Lower lobe of right lung (tissue), 2 donors: ENCODE results near the gene SLC25A13. TPM values are rescaled to one million over a fixed set of nuclear protein-coding genes. Genes with fewer than 3 reads are reported as not detected.

Experiments used
- ATAC-seq, 2 donors: fragments of 200-7000 bp; cut with Tn5 transposase; one replicate each; pipeline ENCODE4 v1.9.1; 2020 to 2022; ENCODE audit warnings: mild to moderate bottlenecking in 2 of 2, moderate library complexity in 2 of 2
- DNase-seq: peaks from one replicate; pipeline ENCODE4 v3.0.0-alpha.2; 2020
- H3K27ac ChIP-seq: fragments of 200-600 bp; one replicate; pipeline ENCODE4 v1.8.0; 2022
- H3K27me3 ChIP-seq: fragments of 200-600 bp; one replicate; pipeline ENCODE4 v1.8.0; 2022; ENCODE audit warnings: low read depth
- H3K36me3 ChIP-seq: fragments of 200-600 bp; one replicate; pipeline ENCODE4 v1.8.0; 2022; ENCODE audit warnings: mild to moderate bottlenecking
- H3K4me1 ChIP-seq: fragments of 200-600 bp; one replicate; pipeline ENCODE4 v1.8.0; 2022
- H3K4me3 ChIP-seq: fragments of 200-600 bp; one replicate; pipeline ENCODE4 v1.8.0; 2022; ENCODE audit warnings: mild to moderate bottlenecking
- H3K9me3 ChIP-seq: fragments of 200-600 bp; one replicate; pipeline ENCODE4 v1.8.0; 2022
- CTCF ChIP-seq: fragments of 200-600 bp; IDR thresholded peaks from one replicate; pipeline ENCODE4 v1.8.0; 2022; ENCODE audit warnings: antibody characterized with exemption, mild to moderate bottlenecking
- intact Hi-C: fragments of 100-400 bp; cut with DNase I; formaldehyde crosslinking; loops from one replicate; pipeline ENCODE4 v1.11.0; 2022
- total RNA-seq: library from RNA; stranded (reverse); fragmentation: NEBNext Ultra II Directional; extraction: Animal tissue kit (Norgen Biotek cat#: 25700); gene quantifications from one replicate; pipeline ENCODE4 v1.2.1, GENCODE V29; 2021
- donor health status: DM: no; HTN: yes; CAD: no; lungs with severe emphysema.

The SLC25A13 gene
- total RNA-seq, 1 donor from 2014 or later: 24.8 TPM

GRCh38 chr7:96308950-96309263, 13.0 kb downstream of the SLC25A13 start:
- H3K27me3 ChIP-seq: no peaks in the 10 kb centered on the region
- no peak for DNase-seq
- H3K9me3 ChIP-seq: no peaks in the 10 kb centered on the region
- intact Hi-C loops: no loop called here
- no peak overlapping the region for H3K4me3 ChIP-seq
- H3K36me3 ChIP-seq: no peaks in the 10 kb centered on the region
- TF ChIP-seq CTCF: no peak
- H3K27ac ChIP-seq: no peak overlapping the region
- peaks cover 75% of the 10 kb centered on the region for H3K4me1 ChIP-seq
- no peak for ATAC-seq

GRCh38 chr7:96308253-96308949, 13.5 kb downstream of the SLC25A13 start:
- peaks cover 75% of the 10 kb centered on the region for H3K4me1 ChIP-seq
- intact Hi-C loops: no loop called here
- peak in 1 of 2 donors; percentile 37 for ATAC-seq

GRCh38 chr7:96306385-96307125, 15.3 kb downstream of the SLC25A13 start:
- peak; percentile 42 to 67 for ATAC-seq
- no peaks in the 10 kb centered on the region for H3K36me3 ChIP-seq
- intact Hi-C loops: no loop called here
- H3K9me3 ChIP-seq: no peaks in the 10 kb centered on the region
- H3K27ac ChIP-seq: no peak overlapping the region
- peak; percentile 48 for DNase-seq
- peaks cover 63% of the 10 kb centered on the region for H3K4me1 ChIP-seq
- no peak overlapping the region for H3K4me3 ChIP-seq
- H3K27me3 ChIP-seq: no peaks in the 10 kb centered on the region
- TF ChIP-seq CTCF: no peak

More at GRCh38 chr7:96308253-96308949, 13.5 kb downstream of the SLC25A13 start:
- no peaks in the 10 kb centered on the region for H3K9me3 ChIP-seq
- no peak overlapping the region for H3K4me3 ChIP-seq
- TF ChIP-seq CTCF: no peak
- H3K27me3 ChIP-seq: no peaks in the 10 kb centered on the region
- H3K36me3 ChIP-seq: no peaks in the 10 kb centered on the region
- no peak overlapping the region for H3K27ac ChIP-seq
- no peak for DNase-seq

GRCh38 chr7:96305915-96306314, 16.0 kb downstream of the SLC25A13 start:
- no peaks in the 10 kb centered on the region for H3K36me3 ChIP-seq
- ATAC-seq: no peak
- no peaks in the 10 kb centered on the region for H3K27me3 ChIP-seq
- TF ChIP-seq CTCF: no peak
- H3K9me3 ChIP-seq: no peaks in the 10 kb centered on the region
- H3K4me3 ChIP-seq: no peak overlapping the region
- peaks cover 57% of the 10 kb centered on the region for H3K4me1 ChIP-seq
- intact Hi-C loops: no loop called here
- no peak for DNase-seq
- H3K27ac ChIP-seq: no peak overlapping the region

- H3K36me3 ChIP-seq: no peaks in the 10 kb centered on the region
- H3K27ac ChIP-seq: no peak overlapping the region
- DNase-seq: no peak
- no peak for TF ChIP-seq CTCF
- intact Hi-C loops: no loop called here
- H3K4me3 ChIP-seq: no peak overlapping the region
- H3K27me3 ChIP-seq: no peaks in the 10 kb centered on the region
- H3K4me1 ChIP-seq: peaks cover 44% of the 10 kb centered on the region
- no peak for ATAC-seq
- H3K9me3 ChIP-seq: no peaks in the 10 kb centered on the region
Measured at GRCh38 chr7:96304573-96304972, 17.3 kb downstream of the SLC25A13 start.
